GM12873 (cell line): ENCODE data around the gene UNCX.

ENCODE experiments used
- TF ChIP-seq, protein P1 (sequence below): IDR thresholded peaks from 2 replicates; pipeline ENCODE4 v1.5.1; 2012; ENCODE audit warnings: low read depth, mild to moderate bottlenecking, moderate library complexity, low read length, control low read depth; ENCODE audit not compliant: insufficient read depth; ENCODE audit errors: missing control alignments

UNCX gene

GRCh38 chr7:1232103-1232466, 587 bp upstream of the UNCX start:
- TF ChIP-seq, protein P1, sequence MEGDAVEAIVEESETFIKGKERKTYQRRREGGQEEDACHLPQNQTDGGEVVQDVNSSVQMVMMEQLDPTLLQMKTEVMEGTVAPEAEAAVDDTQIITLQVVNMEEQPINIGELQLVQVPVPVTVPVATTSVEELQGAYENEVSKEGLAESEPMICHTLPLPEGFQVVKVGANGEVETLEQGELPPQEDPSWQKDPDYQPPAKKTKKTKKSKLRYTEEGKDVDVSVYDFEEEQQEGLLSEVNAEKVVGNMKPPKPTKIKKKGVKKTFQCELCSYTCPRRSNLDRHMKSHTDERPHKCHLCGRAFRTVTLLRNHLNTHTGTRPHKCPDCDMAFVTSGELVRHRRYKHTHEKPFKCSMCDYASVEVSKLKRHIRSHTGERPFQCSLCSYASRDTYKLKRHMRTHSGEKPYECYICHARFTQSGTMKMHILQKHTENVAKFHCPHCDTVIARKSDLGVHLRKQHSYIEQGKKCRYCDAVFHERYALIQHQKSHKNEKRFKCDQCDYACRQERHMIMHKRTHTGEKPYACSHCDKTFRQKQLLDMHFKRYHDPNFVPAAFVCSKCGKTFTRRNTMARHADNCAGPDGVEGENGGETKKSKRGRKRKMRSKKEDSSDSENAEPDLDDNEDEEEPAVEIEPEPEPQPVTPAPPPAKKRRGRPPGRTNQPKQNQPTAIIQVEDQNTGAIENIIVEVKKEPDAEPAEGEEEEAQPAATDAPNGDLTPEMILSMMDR, result no peak

GRCh38 chr7:1233333-1234048, 819 bp downstream of the UNCX start:
- TF ChIP-seq, protein P1, result no peak

- TF ChIP-seq, protein P1, result no peak
These were observed 1.6 kb downstream of the UNCX start for GRCh38 chr7:1234049-1234880.

DNA sequence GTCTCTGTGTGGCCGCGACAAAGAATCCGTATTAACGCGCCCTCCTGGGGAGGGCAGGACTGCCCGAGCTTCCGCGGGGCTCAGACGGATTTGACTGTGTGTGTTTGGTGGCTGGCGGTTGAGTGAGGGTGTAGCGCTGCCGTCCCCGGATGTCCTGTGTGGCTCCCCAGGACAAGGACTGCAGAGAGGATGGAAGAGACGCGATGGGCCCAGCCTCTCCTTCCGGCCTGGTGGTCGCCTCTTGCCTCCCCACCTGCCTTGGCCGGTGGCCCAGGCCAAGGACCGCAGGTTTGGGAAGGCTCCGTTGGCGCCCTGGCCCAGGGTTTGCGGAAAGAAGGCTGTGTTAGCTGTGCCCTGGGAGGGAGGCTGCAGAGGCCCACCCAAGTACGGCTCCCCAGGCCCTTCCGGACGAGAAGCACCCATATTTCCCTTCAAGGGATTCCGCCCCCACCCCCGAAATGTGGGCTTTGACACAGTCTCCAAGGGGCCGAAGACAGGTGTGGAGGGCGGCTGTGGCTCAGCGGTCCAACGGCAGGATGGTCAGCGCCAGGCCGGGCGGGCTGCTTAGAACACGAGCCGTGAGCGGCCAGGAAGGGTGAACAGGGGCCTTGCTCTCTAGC, 2.3 kb downstream of the UNCX start:
- TF ChIP-seq, protein P1, result no peak

- TF ChIP-seq, protein P1, result no peak
These were observed 2.9 kb downstream of the UNCX start for GRCh38 chr7:1235501-1236131.

GRCh38 chr7:1236132-1236661, 3.5 kb downstream of the UNCX start:
- TF ChIP-seq, protein P1, result no peak
